Heart left ventricle (tissue), 13 donors: ENCODE data around the gene PDE1A.

Experiments used
- POLR2A ChIP-seq, 2 donors: fragments of 450-650 bp; IDR thresholded peaks; one replicate each; pipeline ENCODE4 v1.6.1; 2017; ENCODE audit warnings: antibody characterized with exemption in 2 of 2, mild to moderate bottlenecking in 2 of 2, moderate library complexity in 2 of 2
- TF ChIP-seq, protein P1 (sequence below), 12 donors: fragments of 200-600 bp; sonication (generic) in 4 of 12; IDR thresholded peaks; one replicate each; pipeline versions ENCODE4 v1.5.0 to v1.8.0; 2018 to 2022; ENCODE audit warnings: antibody characterized with exemption in 12 of 12, mild to moderate bottlenecking in 5 of 12
- donor health status: ischemic (EF 13 %, LVEDD 7.1; RV severe dilation, severe dysfunction).
- donor health status: DM: no; HTN: yes; CAD: no.
- donor health status: DM: no; HTN: no; CAD: no.
- donor health status: ischemic (EF 25% LVEDD 6.9; RV normal size, moderate dysfunction).
- donor health status: ischemic (EF 25% LVEDD 5.7; RV mildly dilated, moderate dysfunction).
- donor health status: ischemic (EF 35%, LVEDD 5.7; RV mildly dilated, moderate dysfunction).
- donor health status: nonischemic (EF 11% LVEDD 7.7; RV severe dilation, severe dysfunction).
- donor health status: DM: yes; HTN: yes; CAD: no.
- donor health status: PGD.
- donor health status: ischemic (EF 29% LVEDD 5.4; RV normal size, mild dysfunction).
- donor health status: nonischemic (EF 23%, LVEDD 6.1; RV moderate dilation, normal function).

DNA sequence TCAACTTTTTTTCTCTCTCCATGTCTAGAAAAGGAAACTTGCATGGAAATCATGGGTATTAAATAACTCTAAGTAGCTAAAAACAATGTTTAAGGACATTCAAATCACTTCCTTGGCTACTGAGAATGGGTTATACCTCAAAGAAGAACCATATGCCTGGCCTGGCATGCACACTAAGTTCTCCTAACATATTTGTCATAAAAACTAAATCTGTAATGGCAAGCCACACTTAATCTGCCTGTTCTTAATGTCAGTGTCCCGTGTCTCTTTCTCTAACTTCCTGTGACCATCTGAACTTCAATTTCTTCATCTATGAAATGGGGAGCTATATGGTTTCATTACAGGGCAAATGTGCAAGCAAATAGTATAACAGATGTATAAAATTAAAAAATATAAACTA, 11.1 kb downstream of the PDE1A start:
- TF ChIP-seq, protein P1, sequence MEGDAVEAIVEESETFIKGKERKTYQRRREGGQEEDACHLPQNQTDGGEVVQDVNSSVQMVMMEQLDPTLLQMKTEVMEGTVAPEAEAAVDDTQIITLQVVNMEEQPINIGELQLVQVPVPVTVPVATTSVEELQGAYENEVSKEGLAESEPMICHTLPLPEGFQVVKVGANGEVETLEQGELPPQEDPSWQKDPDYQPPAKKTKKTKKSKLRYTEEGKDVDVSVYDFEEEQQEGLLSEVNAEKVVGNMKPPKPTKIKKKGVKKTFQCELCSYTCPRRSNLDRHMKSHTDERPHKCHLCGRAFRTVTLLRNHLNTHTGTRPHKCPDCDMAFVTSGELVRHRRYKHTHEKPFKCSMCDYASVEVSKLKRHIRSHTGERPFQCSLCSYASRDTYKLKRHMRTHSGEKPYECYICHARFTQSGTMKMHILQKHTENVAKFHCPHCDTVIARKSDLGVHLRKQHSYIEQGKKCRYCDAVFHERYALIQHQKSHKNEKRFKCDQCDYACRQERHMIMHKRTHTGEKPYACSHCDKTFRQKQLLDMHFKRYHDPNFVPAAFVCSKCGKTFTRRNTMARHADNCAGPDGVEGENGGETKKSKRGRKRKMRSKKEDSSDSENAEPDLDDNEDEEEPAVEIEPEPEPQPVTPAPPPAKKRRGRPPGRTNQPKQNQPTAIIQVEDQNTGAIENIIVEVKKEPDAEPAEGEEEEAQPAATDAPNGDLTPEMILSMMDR (IDR thresholded peaks at IDR 0.05): no peak
- TF ChIP-seq POLR2A (IDR thresholded peaks at IDR 0.05): no peak
